DND-41 (cell line): Measurements from ENCODE around the gene GAS5.

Source experiments
- ATAC-seq: fragments of 200-7000 bp; cut with Tn5 transposase; 3 replicates; pipeline ENCODE4 v1.9.1; 2021; ENCODE audit warnings: low read depth; ENCODE audit not compliant: insufficient read depth
- DNase-seq: peaks from one replicate; pipeline ENCODE4 v3.0.0-alpha.2; 2020
- H2AFZ ChIP-seq: 2 replicates; pipeline ENCODE4 v1.6.0; 2012; ENCODE audit warnings: low read depth, low read length
- H3K27ac ChIP-seq: 2 replicates; pipeline ENCODE4 v1.5.1; 2012; ENCODE audit warnings: low read length, inconsistent platforms
- H3K27me3 ChIP-seq: fragments of 200-600 bp; sonication (generic); 2 replicates; pipeline ENCODE4 v1.6.0; 2012; ENCODE audit warnings: low read length, mild to moderate bottlenecking, inconsistent platforms; ENCODE audit not compliant: insufficient read depth, poor library complexity
- H3K36me3 ChIP-seq: 2 replicates; pipeline ENCODE4 v1.5.1; 2012; ENCODE audit warnings: low read length, inconsistent platforms; ENCODE audit not compliant: insufficient read depth
- H3K4me1 ChIP-seq: 2 replicates; pipeline ENCODE4 v1.5.1; 2012; ENCODE audit warnings: mild to moderate bottlenecking, low read length; ENCODE audit not compliant: insufficient read depth
- H3K4me2 ChIP-seq: 2 replicates; pipeline ENCODE4 v1.6.0; 2012; ENCODE audit warnings: mild to moderate bottlenecking, moderate library complexity, low read length, inconsistent platforms; ENCODE audit not compliant: insufficient read depth
- H3K4me3 ChIP-seq, 2 experiments: fragments of 200-600 bp in 1 of 2; shearing (Covaris generic) in 1 of 2; 2 replicates each; pipeline ENCODE4 v1.5.1; 2012 to 2016; ENCODE audit warnings: inconsistent platforms in 2 of 2, low read length in 2 of 2, mild to moderate bottlenecking in 2 of 2, low read depth in 1 of 2, moderate library complexity in 1 of 2
- H3K79me2 ChIP-seq: 2 replicates; pipeline ENCODE4 v1.6.0; 2012; ENCODE audit warnings: low read length, inconsistent platforms; ENCODE audit not compliant: insufficient read depth
- H3K9ac ChIP-seq: 2 replicates; pipeline ENCODE4 v1.6.0; 2012; ENCODE audit warnings: low read depth, mild to moderate bottlenecking, inconsistent platforms, low read length, moderate library complexity
- H3K9me3 ChIP-seq: 2 replicates; pipeline ENCODE4 v1.5.1; 2012; ENCODE audit warnings: low read length, moderate library complexity, mild to moderate bottlenecking, inconsistent platforms; ENCODE audit not compliant: insufficient read depth, severe bottlenecking
- H4K20me1 ChIP-seq: 2 replicates; pipeline ENCODE4 v1.6.0; 2012; ENCODE audit warnings: low read length; ENCODE audit not compliant: insufficient read depth
- CTCF ChIP-seq: IDR thresholded peaks from 2 replicates; pipeline ENCODE4 v1.5.1; 2012; ENCODE audit warnings: borderline replicate concordance, low read length, moderate library complexity, mild to moderate bottlenecking; ENCODE audit not compliant: poor library complexity, severe bottlenecking; ENCODE audit errors: extremely low read depth
- EZH2 ChIP-seq: IDR thresholded peaks from 3 replicates; pipeline ENCODE4 v1.6.1; 2012; ENCODE audit warnings: borderline replicate concordance, low read depth, mild to moderate bottlenecking, moderate library complexity, low read length, inconsistent platforms; ENCODE audit not compliant: severe bottlenecking

GAS5 gene

GRCh38 chr1:173827611-173828010 lies 40.2 kb downstream of the GAS5 start:
- Histone ChIP-seq H3K27ac (no peak overlapping the region), H3K27me3 (no peaks in the 10 kb centered on the region), H3K9ac (no peak overlapping the region), H3K4me1 (peaks cover 43% of the 10 kb centered on the region), H3K4me3 (no peak overlapping the region), H4K20me1 (no peaks in the 10 kb centered on the region), H3K4me2 (peak overlapping the region; percentile 88), H3K36me3 (peaks cover 30% of the 10 kb centered on the region), H2AFZ (no peak overlapping the region), H3K79me2 (peaks cover 58% of the 10 kb centered on the region), H3K9me3 (no peaks in the 10 kb centered on the region)
- TF ChIP-seq CTCF (no peak), EZH2 (no peak)
- DNase-seq (no peak), ATAC-seq (no peak)

GRCh38 chr1:173824315-173825081 lies 43.3 kb downstream of the GAS5 start, which contains the start of the genes CENPL and DARS2:
CENPL (minus strand) TSS chr1:173824883; CDS start chr1:173811299, 13,584 bp downstream.
DARS2 (plus strand) TSS chr1:173824673; CDS start chr1:173825230, 557 bp downstream.
- peak within 1 kb of the TSS; percentile 99 for H3K27ac ChIP-seq
- peaks cover 30% of the 10 kb centered on the region for H3K36me3 ChIP-seq
- TF ChIP-seq EZH2 = no peak
- TF ChIP-seq CTCF = no peak
- H3K9me3 ChIP-seq = no peaks in the 10 kb centered on the region
- ATAC-seq (peak; percentile 86), DNase-seq (peak; percentile 95)
- peak within 1 kb of the TSS; percentile 88 for H3K4me2 ChIP-seq
- peaks cover 90% of the 10 kb centered on the region for H3K79me2 ChIP-seq
- H3K9ac ChIP-seq = peak within 1 kb of the TSS; percentile 88
- H4K20me1 ChIP-seq = no peaks in the 10 kb centered on the region; the same call in 1 of the 2 replicates
- H3K4me1 ChIP-seq = peaks cover 64% of the 10 kb centered on the region
- no peaks in the 10 kb centered on the region for H3K27me3 ChIP-seq
- peak within 1 kb of the TSS; percentile 83 to 88 for H3K4me3 ChIP-seq
- peak within 1 kb of the TSS; percentile 99 for H2AFZ ChIP-seq

GRCh38 chr1:173823781-173824314 lies 43.9 kb downstream of the GAS5 start:
- H3K4me1 ChIP-seq = peaks cover 64% of the 10 kb centered on the region
- H4K20me1 ChIP-seq = no peaks in the 10 kb centered on the region; the same call in 1 of the 2 replicates
- ATAC-seq (peak; percentile 69), DNase-seq (no peak)
- no peak for TF ChIP-seq EZH2
- peak; percentile 13 for TF ChIP-seq CTCF
- H3K4me3 ChIP-seq = peak overlapping the region; percentile 83 to 88
- no peaks in the 10 kb centered on the region for H3K27me3 ChIP-seq
- peak overlapping the region; percentile 99 for H3K27ac ChIP-seq
- peak overlapping the region; percentile 88 for H3K9ac ChIP-seq
- H2AFZ ChIP-seq = peak overlapping the region; percentile 93
- peaks cover 33% of the 10 kb centered on the region for H3K36me3 ChIP-seq
- H3K4me2 ChIP-seq = peak overlapping the region; percentile 82
- no peaks in the 10 kb centered on the region for H3K9me3 ChIP-seq
- H3K79me2 ChIP-seq = peaks cover 93% of the 10 kb centered on the region
